ENCODE measurements around the gene SLC35F2. TPM values are rescaled to one million over a fixed set of nuclear protein-coding genes. Genes with fewer than 3 reads are reported as not detected.

SLC35F2 gene
- total and polyA plus RNA-seq, 2 of the 8 experiments (the other 6 are each of a cell fraction or from before 2014, with no cell fraction given), result 15.1 to 29.7 TPM

DNA sequence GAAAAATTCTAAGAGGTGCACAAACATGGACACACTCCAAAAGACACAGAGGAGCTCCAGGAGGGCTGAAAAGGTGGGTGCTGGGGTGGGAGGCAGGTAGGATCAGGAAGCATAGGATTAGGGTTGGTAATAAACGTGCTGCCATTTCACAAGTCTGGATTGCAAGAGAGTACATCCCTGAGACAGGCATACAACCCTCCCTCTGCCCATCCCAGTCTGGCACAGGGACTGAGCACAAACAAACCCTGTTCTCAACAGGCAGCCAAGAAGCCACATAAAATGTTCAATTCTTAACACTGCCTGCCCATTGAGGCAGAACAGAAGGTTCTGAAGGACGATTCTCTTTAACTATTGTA, 18.5 kb downstream of the SLC35F2 start:
- Histone ChIP-seq H3K4me3 (ENCODE audit: extremely low read depth in 1 of 4, insufficient read depth in 2 of 4, low read depth in 3 of 4, low read length in 4 of 4) (no peak overlapping the region), H3K9me3 (ENCODE audit: insufficient read depth in 2 of 2, low read depth in 1 of 2, low read length in 1 of 2) (no peaks in the 10 kb centered on the region), H2AK5ac (ENCODE audit: low read depth, low read length) (no peak overlapping the region), H3K56ac (replicated peaks; ENCODE audit: insufficient read length, low read depth, low read length) (no peak overlapping the region), H3K18ac (ENCODE audit: extremely low read depth, low read length) (no peak overlapping the region), H4K8ac (ENCODE audit: extremely low read depth, insufficient read depth, low read length) (no peak overlapping the region), H2BK120ac (replicated peaks; ENCODE audit: low read depth, low read length) (no peak overlapping the region), H3K14ac (ENCODE audit: insufficient read length) (no peak overlapping the region), H3K79me1 (ENCODE audit: low read depth, low read length) (peaks cover 4% of the 10 kb centered on the region; the same call in 1 of the 2 replicates), H3K4ac (replicated peaks; ENCODE audit: insufficient read length, low read depth, low read length) (no peak overlapping the region), H3K27me3 (replicated peaks in 1 of 4; ENCODE audit: control insufficient read depth in 3 of 4, extremely low read depth in 1 of 4, insufficient read depth in 3 of 4, low read length in 3 of 4) (no peaks in the 10 kb centered on the region), H2BK15ac (ENCODE audit: low read length) (no peak overlapping the region), H3K4me1 (replicated peaks in 1 of 4; ENCODE audit: control insufficient read depth in 3 of 4, insufficient read depth in 4 of 4, low read length in 3 of 4) (peaks cover 0 to 3% (median 0%) of the 10 kb centered on the region in 4 experiments; a peak in 1 of 7 replicates), H3K4me2 (ENCODE audit: insufficient read depth in 1 of 2, low read depth in 2 of 2, low read length in 2 of 2) (no peak overlapping the region), H2BK20ac (ENCODE audit: low read length) (no peak overlapping the region), H4K91ac (replicated peaks; ENCODE audit: insufficient read length, low read length) (no peak overlapping the region), H3K23ac (ENCODE audit: insufficient read length) (no peak overlapping the region), H4K5ac (ENCODE audit: insufficient read length, low read depth, low read length) (no peak overlapping the region), H3K36me3 (ENCODE audit: control insufficient read depth in 2 of 4, insufficient read depth in 4 of 4, low read length in 3 of 4) (no peaks in the 10 kb centered on the region), H2AFZ (ENCODE audit: low read length) (no peak overlapping the region), H3K23me2 (ENCODE audit: low read depth, low read length) (no peaks in the 10 kb centered on the region), H3K79me2 (ENCODE audit: control insufficient read depth in 1 of 2, insufficient read depth in 2 of 2, low read length in 2 of 2) (peaks cover 0 to 8% of the 10 kb centered on the region in 2 experiments; a peak in 2 of 4 replicates), H3K27ac (ENCODE audit: low read depth, low read length) (no peak overlapping the region), H2BK12ac (ENCODE audit: low read depth, low read length) (no peak overlapping the region), H4K20me1 (replicated peaks in 1 of 2; ENCODE audit: control insufficient read depth in 1 of 2, insufficient read depth in 2 of 2, low read length in 2 of 2) (peaks cover 0 to 3% of the 10 kb centered on the region in 2 experiments), H3K9ac (replicated peaks in 1 of 4; ENCODE audit: extremely low read depth in 1 of 4, low read depth in 3 of 4, low read length in 3 of 4) (no peak overlapping the region), H2BK5ac (ENCODE audit: low read depth, low read length) (no peak overlapping the region)
- DNase-seq (ENCODE audit: low read depth in 1 of 2, low spot score in 2 of 2) (no peak), FAIRE-seq (no peak)
- TF ChIP-seq BCL11A (IDR thresholded peaks at IDR 0.05; ENCODE audit: low read depth in 2 of 2, low read length in 2 of 2), result no peak
- TF ChIP-seq CEBPB (IDR thresholded peaks at IDR 0.05; ENCODE audit: low read depth, low read length), result no peak
- no peak for TF ChIP-seq NRF1 (IDR thresholded peaks at IDR 0.05; ENCODE audit: low read depth, low read length)
- no peak for TF ChIP-seq POLR2AphosphoS5 (IDR thresholded peaks at IDR 0.05; ENCODE audit: low read depth, low read length)
- TF ChIP-seq EP300 (IDR thresholded peaks at IDR 0.05; ENCODE audit: borderline replicate concordance in 1 of 2, low read depth in 2 of 2, low read length in 2 of 2), result no peak
- no peak for TF ChIP-seq TCF12 (IDR thresholded peaks at IDR 0.05; ENCODE audit: low read depth, low read length)
- WGBS, 2 experiments (ENCODE audit: extremely low coverage in 1 of 2, insufficient coverage in 1 of 2, insufficient read length in 1 of 2, insufficient replicate concordance in 2 of 2, low coverage in 1 of 2, low lambda C conversion rate in 2 of 2, missing lambda C conversion rate in 1 of 2), result 77% methylated on average over 2 of the region's 2 CpGs; no CpG with 5 or more reads in 1 of the 2 experiments
- ChIA-PET POLR2A (ENCODE audit: partially characterized antibody) (no interaction called here), CTCF (ENCODE audit: partially characterized antibody) (interaction anchor here (0.9 kb wide), 1 partner anchor 69 kb away, joined by 4 read pairs; no protein-coding TSS in a partner anchor)

Measured in H1 (cell line).